Measurements from ENCODE around the gene SPTBN1. TPM values are rescaled to one million over a fixed set of nuclear protein-coding genes. Genes with fewer than 3 reads are reported as not detected.

SPTBN1 gene
- total and polyA plus RNA-seq, 2 of the 13 experiments (the other 11 are each of a cell fraction or from before 2014, with no cell fraction given), result 123 to 299 TPM

DNA sequence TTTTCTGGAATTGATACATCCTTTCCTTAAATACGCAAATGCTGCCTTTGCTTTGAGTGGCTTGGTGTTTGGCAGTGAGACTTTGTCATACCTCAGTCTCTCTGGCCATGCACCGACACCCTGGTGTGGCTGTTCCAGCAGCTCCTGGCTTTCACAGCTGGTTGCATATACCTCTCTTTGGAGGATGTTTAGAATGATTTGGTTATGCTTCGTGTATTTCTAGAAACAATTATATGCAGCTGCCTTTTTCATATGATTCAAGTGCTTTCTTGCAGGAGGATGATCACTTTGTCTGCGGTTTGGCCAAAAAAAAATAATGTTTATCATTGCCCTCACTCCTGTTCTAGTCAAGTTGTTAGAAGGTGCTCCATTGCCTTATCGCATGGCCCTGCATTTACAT lies 172.3 kb downstream of the SPTBN1 start:
- Histone ChIP-seq H3K27ac (ENCODE audit: extremely low read length, insufficient read depth, low read length) (no peak overlapping the region), H3K4me3 (replicated peaks in 1 of 3; ENCODE audit: insufficient read depth in 1 of 3, low read depth in 2 of 3, low read length in 3 of 3) (no peak overlapping the region), H3K36me3 (replicated peaks in 1 of 2; ENCODE audit: control insufficient read depth in 1 of 2, insufficient read depth in 2 of 2, low read length in 2 of 2) (peaks cover 77 to 97% of the 10 kb centered on the region in 2 experiments), H3K79me2 (ENCODE audit: insufficient read depth, low read length) (peaks cover 27% of the 10 kb centered on the region), H4K20me1 (ENCODE audit: insufficient read depth, low read length) (peaks cover 18% of the 10 kb centered on the region), H3K4me1 (ENCODE audit: insufficient read depth, low read length) (peaks cover 31% of the 10 kb centered on the region), H2AFZ (ENCODE audit: low read length) (no peak overlapping the region), H3K4me2 (ENCODE audit: low read depth, low read length) (no peak overlapping the region), H3K9ac (ENCODE audit: insufficient read depth, low read depth, low read length) (no peak overlapping the region), H3K9me3 (ENCODE audit: low read length) (no peaks in the 10 kb centered on the region), H3K27me3 (ENCODE audit: control insufficient read depth in 1 of 2, insufficient read depth in 2 of 2, low read length in 2 of 2) (no peaks in the 10 kb centered on the region)
- ChIA-PET CTCF (ENCODE audit: low intra/inter-chr PET ratio, low total read pairs) (no interaction called here), POLR2A (no interaction called here)
- intact Hi-C loops (cut with micrococcal nuclease; ENCODE audit: unreplicated experiment) (no loop called here), in situ Hi-C loops (cut with HindIII; ENCODE audit: extremely low pct_ligation_motif_present, low pct_unique_long_range_greater_than_20kb) (no loop called here)
- FAIRE-seq (no peak), ATAC-seq (no peak), DNase-seq (ENCODE audit: low spot score) (no peak)
- TF ChIP-seq SOX6 (IDR thresholded peaks at IDR 0.05), result no peak
- TF ChIP-seq SOX6 (CRISPR knock-in tag; IDR thresholded peaks at IDR 0.05), result no peak
- no peak for TF ChIP-seq WIZ (CRISPR knock-in tag; IDR thresholded peaks at IDR 0.05)
- WGBS (ENCODE audit: low lambda C conversion rate), result 97% methylated on average over 5 of the region's 5 CpGs
- no TSS peak for BruUV-seq (replicated peaks)

GRCh38 chr2:54628957-54629356 lies 172.8 kb downstream of the SPTBN1 start:
- WGBS (ENCODE audit: low lambda C conversion rate), result 97% methylated on average over 30 of the region's 30 CpGs
- H3K9ac ChIP-seq (ENCODE audit: insufficient read depth, low read depth, low read length), result no peak overlapping the region
- ChIA-PET CTCF (ENCODE audit: low intra/inter-chr PET ratio, low total read pairs) (no interaction called here), POLR2A (interaction anchor here (3.3 kb wide), 1 partner anchor 10 kb away, joined by 20 read pairs; no protein-coding TSS in a partner anchor)
- TF ChIP-seq, protein P1, sequence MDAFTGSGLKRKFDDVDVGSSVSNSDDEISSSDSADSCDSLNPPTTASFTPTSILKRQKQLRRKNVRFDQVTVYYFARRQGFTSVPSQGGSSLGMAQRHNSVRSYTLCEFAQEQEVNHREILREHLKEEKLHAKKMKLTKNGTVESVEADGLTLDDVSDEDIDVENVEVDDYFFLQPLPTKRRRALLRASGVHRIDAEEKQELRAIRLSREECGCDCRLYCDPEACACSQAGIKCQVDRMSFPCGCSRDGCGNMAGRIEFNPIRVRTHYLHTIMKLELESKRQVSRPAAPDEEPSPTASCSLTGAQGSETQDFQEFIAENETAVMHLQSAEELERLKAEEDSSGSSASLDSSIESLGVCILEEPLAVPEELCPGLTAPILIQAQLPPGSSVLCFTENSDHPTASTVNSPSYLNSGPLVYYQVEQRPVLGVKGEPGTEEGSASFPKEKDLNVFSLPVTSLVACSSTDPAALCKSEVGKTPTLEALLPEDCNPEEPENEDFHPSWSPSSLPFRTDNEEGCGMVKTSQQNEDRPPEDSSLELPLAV (CRISPR knock-in tag; conservative IDR thresholded peaks at IDR 0.05; ENCODE audit: low read depth), result 0 out of 2 replicates have a peak, but pooled peaks have one; percentile 2
- TF ChIP-seq BCL6 (CRISPR knock-in tag; IDR thresholded peaks at IDR 0.05), result no peak
- TF ChIP-seq RBM22 (optimal IDR thresholded peaks at IDR 0.05; ENCODE audit: low read length), result peak; percentile 4
- no peak for TF ChIP-seq ZNF451 (CRISPR knock-in tag; IDR thresholded peaks at IDR 0.05)
- TF ChIP-seq, protein P2, sequence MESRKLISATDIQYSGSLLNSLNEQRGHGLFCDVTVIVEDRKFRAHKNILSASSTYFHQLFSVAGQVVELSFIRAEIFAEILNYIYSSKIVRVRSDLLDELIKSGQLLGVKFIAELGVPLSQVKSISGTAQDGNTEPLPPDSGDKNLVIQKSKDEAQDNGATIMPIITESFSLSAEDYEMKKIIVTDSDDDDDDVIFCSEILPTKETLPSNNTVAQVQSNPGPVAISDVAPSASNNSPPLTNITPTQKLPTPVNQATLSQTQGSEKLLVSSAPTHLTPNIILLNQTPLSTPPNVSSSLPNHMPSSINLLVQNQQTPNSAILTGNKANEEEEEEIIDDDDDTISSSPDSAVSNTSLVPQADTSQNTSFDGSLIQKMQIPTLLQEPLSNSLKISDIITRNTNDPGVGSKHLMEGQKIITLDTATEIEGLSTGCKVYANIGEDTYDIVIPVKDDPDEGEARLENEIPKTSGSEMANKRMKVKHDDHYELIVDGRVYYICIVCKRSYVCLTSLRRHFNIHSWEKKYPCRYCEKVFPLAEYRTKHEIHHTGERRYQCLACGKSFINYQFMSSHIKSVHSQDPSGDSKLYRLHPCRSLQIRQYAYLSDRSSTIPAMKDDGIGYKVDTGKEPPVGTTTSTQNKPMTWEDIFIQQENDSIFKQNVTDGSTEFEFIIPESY (CRISPR knock-in tag; IDR thresholded peaks at IDR 0.05), result 0 out of 2 replicates have a peak, but pooled peaks have one; percentile 35
- TF ChIP-seq HOXA9 (CRISPR knock-in tag; IDR thresholded peaks at IDR 0.05; ENCODE audit: borderline replicate concordance), result 0 out of 2 replicates have a peak, but pooled peaks have one; percentile 20
- peak; percentile 70 for TF ChIP-seq AGO2 (optimal IDR thresholded peaks at IDR 0.05; ENCODE audit: low read depth, low read length)
- in situ Hi-C loops (cut with HindIII; ENCODE audit: extremely low pct_ligation_motif_present, low pct_unique_long_range_greater_than_20kb), result no loop called here
- peaks cover 23% of the 10 kb centered on the region for H3K79me2 ChIP-seq (ENCODE audit: insufficient read depth, low read length)
- DNase-seq (ENCODE audit: low spot score) (no peak), FAIRE-seq (no peak), ATAC-seq (no peak; the same call in 2 of the 3 replicates)
- H2AFZ ChIP-seq (ENCODE audit: low read length), result no peak overlapping the region
- H3K9me3 ChIP-seq (ENCODE audit: low read length), result no peaks in the 10 kb centered on the region
- BruUV-seq (replicated peaks), result no TSS peak
- no peak overlapping the region for H3K4me2 ChIP-seq (ENCODE audit: low read depth, low read length)
- intact Hi-C loops (cut with micrococcal nuclease; ENCODE audit: unreplicated experiment), result no loop called here
- no peak overlapping the region for H3K4me3 ChIP-seq (replicated peaks in 1 of 3; ENCODE audit: insufficient read depth in 1 of 3, low read depth in 2 of 3, low read length in 3 of 3)
- peaks cover 21% of the 10 kb centered on the region for H4K20me1 ChIP-seq (ENCODE audit: insufficient read depth, low read length)
- no peak overlapping the region for H3K27ac ChIP-seq (ENCODE audit: extremely low read length, insufficient read depth, low read length)
- H3K4me1 ChIP-seq (ENCODE audit: insufficient read depth, low read length), result peaks cover 32% of the 10 kb centered on the region
- H3K36me3 ChIP-seq (replicated peaks in 1 of 2; ENCODE audit: control insufficient read depth in 1 of 2, insufficient read depth in 2 of 2, low read length in 2 of 2), result peaks cover 77 to 97% of the 10 kb centered on the region in 2 experiments
- H3K27me3 ChIP-seq (ENCODE audit: control insufficient read depth in 1 of 2, insufficient read depth in 2 of 2, low read length in 2 of 2), result no peaks in the 10 kb centered on the region
